Vagina (tissue), 2 donors: ENCODE data around the gene HSD3B2.

ENCODE experiments used
- POLR2A ChIP-seq, 2 donors: fragments of 450-650 bp; IDR thresholded peaks; one replicate each; pipeline ENCODE4 v1.6.1; 2017; ENCODE audit warnings: antibody characterized with exemption in 2 of 2, mild to moderate bottlenecking in 2 of 2, moderate library complexity in 2 of 2
- TF ChIP-seq, protein P1 (sequence below), 3 experiments: fragments of 450-650 bp in 2 of 3; fragments of 200-600 bp in 1 of 3; sonication (generic) in 1 of 3; IDR thresholded peaks; one replicate each; pipeline ENCODE4 v1.5.1; 2017 to 2019; ENCODE audit warnings: antibody characterized with exemption in 3 of 3, mild to moderate bottlenecking in 2 of 3, moderate library complexity in 2 of 3

DNA sequence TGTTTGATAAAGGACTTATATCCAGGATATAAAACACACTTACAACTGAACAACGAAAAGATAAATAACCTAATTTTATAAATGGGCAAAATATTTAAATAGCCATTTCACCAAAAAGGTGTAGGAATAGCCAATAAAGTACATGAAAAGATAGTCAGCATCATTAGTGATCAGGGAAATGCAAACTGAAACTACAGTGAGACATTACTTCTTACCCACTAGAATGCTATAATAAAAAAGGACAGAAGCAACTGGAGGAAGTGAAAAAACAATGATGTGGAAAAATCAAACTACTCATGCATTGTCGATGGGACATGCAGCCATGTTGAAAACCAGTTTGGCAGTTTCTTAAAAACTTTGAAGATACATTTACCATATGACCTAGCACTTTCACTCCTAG, 48.6 kb downstream of the HSD3B2 start:
- TF ChIP-seq, protein P1, sequence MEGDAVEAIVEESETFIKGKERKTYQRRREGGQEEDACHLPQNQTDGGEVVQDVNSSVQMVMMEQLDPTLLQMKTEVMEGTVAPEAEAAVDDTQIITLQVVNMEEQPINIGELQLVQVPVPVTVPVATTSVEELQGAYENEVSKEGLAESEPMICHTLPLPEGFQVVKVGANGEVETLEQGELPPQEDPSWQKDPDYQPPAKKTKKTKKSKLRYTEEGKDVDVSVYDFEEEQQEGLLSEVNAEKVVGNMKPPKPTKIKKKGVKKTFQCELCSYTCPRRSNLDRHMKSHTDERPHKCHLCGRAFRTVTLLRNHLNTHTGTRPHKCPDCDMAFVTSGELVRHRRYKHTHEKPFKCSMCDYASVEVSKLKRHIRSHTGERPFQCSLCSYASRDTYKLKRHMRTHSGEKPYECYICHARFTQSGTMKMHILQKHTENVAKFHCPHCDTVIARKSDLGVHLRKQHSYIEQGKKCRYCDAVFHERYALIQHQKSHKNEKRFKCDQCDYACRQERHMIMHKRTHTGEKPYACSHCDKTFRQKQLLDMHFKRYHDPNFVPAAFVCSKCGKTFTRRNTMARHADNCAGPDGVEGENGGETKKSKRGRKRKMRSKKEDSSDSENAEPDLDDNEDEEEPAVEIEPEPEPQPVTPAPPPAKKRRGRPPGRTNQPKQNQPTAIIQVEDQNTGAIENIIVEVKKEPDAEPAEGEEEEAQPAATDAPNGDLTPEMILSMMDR (IDR thresholded peaks at IDR 0.05) = no peak
- no peak for TF ChIP-seq POLR2A (IDR thresholded peaks at IDR 0.05)
